Skeletal muscle cell (primary cell): ENCODE measurements around the gene NUDT14.

Source experiments
- DNase-seq: peaks from one replicate; pipeline ENCODE4 v3.0.0-alpha.2; 2010; ENCODE audit warnings: low read depth
- H3K4me3 ChIP-seq: 2 replicates; pipeline ENCODE4 v1.5.1; 2011; ENCODE audit warnings: low read depth, mild to moderate bottlenecking, control low read depth, low read length, moderate library complexity

NUDT14 gene

GRCh38 chr14:105141486-105142281 is 39.4 kb downstream of the NUDT14 start:
- DNase-seq: no peak
- no peak overlapping the region for H3K4me3 ChIP-seq

DNA sequence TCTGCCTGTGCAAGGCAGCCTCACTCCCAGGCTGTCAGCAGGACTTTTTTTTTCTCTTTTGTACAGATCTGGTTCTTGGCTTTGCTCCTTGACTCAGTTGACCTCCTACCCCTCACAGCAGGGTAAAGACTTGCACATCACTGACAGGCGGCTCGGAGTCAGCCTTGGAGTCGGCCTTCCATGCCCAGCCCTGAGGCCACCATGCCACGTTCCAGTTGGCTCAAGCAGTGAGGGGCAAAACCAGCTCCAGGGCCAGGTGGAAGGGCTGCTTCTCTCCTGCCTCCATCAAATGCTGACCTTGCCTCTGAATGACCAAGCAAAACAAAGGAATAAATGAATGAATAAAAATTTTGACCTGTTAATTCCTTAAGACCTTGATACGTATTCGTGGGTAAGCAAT is 40.1 kb downstream of the NUDT14 start:
- H3K4me3 ChIP-seq: no peak overlapping the region
- DNase-seq: no peak

DNA sequence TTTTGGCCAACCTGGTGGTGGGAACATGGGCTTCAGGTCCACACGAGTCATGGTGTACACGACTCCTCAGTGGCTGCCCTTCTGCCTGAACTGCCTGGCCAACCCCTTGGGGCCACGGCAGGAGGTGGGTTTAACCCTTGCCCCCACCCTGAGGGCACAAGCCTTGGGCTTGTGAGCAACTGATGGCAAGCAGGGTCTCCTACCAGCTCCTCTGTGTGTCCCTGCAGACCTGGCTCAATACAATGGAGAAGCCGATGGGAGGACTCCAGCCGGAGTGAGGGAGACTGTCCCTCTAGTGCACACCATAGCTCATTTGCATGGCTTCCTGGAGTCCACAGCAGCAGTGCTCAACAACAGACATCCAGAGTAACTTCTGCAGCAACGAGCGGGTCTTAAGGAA is 40.5 kb downstream of the NUDT14 start:
- H3K4me3 ChIP-seq: no peak overlapping the region
- no peak for DNase-seq

GRCh38 chr14:105139831-105140239 is 41.3 kb downstream of the NUDT14 start:
- DNase-seq: no peak
- no peak overlapping the region for H3K4me3 ChIP-seq

GRCh38 chr14:105139212-105139825 is 41.8 kb downstream of the NUDT14 start:
- no peak overlapping the region for H3K4me3 ChIP-seq
- DNase-seq: no peak

GRCh38 chr14:105138551-105139111 is 42.5 kb downstream of the NUDT14 start:
- H3K4me3 ChIP-seq: no peak overlapping the region

GRCh38 chr14:105138021-105138541 is 43.0 kb downstream of the NUDT14 start:
- H3K4me3 ChIP-seq: no peak overlapping the region

More at GRCh38 chr14:105138551-105139111, 42.5 kb downstream of the NUDT14 start:
- DNase-seq: no peak

GRCh38 chr14:105137481-105138020 is 43.6 kb downstream of the NUDT14 start:
- H3K4me3 ChIP-seq: no peak overlapping the region
- no peak for DNase-seq

More at GRCh38 chr14:105138021-105138541, 43.0 kb downstream of the NUDT14 start:
- no peak for DNase-seq

DNA sequence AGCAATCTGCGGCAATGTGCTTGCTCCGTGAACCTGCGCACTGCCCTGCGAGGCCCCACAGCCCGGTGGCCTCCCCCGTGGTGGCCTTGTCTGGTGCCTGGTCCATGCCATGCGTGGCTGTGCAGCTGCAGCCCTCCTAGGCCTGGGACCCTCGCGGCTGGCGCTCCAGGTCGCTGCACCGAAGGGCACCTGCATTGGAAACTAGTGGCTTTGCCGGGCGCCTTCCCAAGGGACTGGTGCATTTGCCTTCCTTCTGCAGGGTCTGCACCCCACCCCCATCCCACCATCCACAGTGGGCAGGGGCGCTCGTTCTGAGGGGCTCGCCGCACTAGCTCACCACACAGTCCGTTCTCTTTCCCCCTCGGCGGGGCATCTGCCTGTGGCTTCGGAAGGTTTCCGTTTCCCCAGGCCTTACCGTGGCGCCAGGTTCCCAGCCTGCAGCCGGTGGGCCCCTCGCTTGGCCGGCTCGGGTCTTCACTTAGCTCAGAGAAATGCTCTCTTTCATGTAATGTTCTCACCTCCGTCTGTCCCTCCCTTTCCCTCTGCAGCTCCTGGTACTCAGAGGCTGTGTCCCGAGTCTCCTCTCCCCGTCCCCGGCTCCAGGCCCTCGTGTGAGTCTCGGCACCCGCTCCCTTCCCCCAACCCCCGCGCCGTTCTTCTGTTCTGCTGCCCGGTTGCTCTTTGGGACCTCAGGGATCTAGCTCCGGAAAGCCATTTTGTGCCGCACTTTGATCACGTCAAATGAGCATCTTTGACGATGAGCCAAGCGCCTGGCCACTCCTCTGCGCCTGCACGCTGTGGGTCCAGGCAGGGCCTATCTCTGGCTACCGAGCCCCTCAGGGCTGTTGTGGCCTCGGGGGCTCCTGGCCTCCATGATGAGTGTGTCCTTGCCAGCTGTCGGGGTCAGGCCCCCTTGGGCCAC is 44.5 kb downstream of the NUDT14 start:
- no peak for DNase-seq
- H3K4me3 ChIP-seq: no peak overlapping the region

DNA sequence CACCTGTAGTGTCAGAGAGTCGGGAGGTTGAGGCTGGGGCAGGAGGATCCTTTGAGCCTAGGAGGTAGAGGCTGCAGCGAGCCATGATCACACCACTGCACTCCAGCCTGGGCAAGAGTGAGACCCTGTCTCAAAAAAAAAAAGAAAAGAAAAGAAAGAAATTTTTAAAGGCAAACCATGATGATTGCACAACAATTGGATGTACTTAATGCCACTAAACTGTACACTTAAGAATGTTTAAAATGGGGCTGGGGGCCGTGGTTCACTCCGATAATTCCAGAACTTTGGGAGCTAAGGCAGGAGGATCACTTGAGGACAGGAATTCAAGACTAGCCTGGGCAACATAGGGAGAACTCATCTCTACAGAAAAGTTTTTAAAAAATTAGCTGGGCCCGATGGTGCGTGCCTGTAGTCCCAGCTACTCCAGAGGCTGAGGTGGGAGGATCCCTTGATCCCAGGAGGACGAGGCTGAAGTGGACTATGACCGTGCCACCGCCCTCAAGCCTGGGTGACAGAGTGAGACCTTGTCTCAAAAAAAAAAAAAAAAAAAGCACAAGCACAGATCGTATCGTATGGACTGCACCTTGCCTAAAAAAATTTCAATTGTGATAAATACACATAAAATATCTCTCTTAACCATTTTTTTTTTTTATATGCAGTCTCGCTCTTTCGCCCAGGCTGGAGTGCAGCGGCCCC is 45.3 kb downstream of the NUDT14 start:
- DNase-seq: no peak
- no peak overlapping the region for H3K4me3 ChIP-seq

DNA sequence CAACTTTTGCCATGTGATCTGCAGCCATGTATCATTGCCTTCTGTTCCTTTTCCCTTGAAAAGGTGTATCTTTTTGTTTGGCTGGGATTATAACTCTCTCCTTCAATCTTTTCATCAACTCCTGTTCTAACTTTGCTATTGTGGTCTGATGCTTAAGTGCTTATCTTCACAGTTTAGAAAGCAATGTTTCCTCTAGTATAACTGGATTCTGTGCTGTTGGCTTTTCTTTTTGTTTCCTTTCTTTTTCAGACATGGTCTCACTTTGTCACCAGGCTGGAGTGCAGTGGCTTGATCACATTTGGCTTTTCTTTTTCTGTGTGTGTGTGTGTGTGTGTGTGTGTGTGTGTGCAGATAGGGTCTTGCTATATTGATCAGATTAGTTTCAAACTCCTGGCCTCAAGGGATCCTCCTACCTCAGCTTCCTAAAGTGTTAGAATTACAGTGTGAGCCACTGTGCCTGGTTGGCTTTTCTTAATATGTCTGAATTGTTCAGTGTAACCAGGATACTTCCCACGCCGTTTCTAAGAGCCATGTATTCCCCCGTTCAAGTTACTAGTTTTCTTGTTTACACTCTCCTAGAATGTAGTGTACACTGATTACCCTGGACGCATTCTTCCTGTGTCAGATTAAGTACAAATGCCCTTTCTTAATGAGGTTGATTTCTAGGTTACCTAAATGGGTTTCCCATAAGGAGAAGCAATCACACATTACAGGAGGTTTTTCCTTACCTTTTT is 48.0 kb downstream of the NUDT14 start:
- no peak for DNase-seq

GRCh38 chr14:105131241-105131640 is 49.9 kb downstream of the NUDT14 start:
- DNase-seq: no peak
- no peak overlapping the region for H3K4me3 ChIP-seq

More for the DNA sequence above, 48.0 kb downstream of the NUDT14 start:
- H3K4me3 ChIP-seq: no peak overlapping the region

GRCh38 chr14:105128059-105128458 is 53.1 kb downstream of the NUDT14 start:
- no peak overlapping the region for H3K4me3 ChIP-seq
- DNase-seq: no peak

DNA sequence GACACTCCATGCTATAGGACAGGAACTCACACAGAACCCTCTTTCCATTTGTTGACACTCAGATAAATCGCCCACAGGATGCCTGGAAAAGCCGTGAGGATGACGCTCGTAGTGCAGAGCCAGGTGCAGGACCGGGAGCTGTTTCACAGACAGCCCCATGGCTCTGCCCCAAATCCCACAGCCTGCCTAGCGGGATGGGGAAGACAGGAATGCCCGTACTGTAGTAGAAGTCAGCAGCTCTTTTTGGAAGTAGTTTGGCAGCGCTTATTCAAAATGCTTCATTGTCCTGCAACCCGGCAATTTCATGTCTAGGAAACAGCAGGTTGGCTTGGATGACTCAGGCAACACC is 54.2 kb downstream of the NUDT14 start:
- H3K4me3 ChIP-seq: no peak overlapping the region
- no peak for DNase-seq

DNA sequence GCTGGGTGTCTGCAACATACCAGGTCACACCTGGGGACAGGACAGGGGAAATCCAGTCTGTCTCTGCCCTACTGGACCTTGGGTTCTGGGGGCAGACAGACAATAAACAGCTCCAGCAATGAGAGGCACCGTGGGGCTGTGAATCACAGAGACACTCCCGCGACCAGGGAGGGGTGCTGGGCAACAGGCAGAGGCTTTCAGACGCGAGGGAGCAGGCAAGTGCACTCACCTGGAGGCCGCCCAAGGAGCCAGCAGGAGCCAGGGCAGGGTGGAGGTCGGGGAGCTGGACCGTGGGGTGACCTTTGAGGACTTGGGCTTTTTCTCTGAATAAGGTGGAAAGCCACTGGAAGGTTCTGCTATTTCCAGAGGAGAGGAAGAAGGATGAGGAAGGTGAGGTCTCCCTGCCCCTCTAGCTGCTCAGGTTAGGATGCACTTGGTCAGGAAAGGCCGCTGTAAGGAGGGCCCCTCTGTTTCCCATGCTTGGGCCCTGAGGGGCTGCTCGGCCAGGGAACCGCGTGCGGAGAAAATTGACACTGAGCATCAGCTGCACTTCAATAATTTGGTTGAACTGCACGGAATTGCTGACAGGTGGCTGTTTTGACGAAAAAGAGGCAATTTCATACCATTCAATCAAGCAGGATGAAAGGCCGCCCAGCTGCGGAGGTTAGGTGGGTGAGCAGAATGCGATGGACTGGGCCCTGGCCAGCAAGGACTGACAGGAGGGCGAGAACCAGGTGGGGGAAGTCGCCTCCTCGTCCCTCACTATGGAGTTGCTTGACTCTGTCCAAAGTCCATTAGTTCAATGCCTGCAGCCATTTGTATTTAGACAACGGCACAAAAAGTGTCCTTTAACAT is 54.8 kb downstream of the NUDT14 start:
- no peak overlapping the region for H3K4me3 ChIP-seq
- DNase-seq: no peak

DNA sequence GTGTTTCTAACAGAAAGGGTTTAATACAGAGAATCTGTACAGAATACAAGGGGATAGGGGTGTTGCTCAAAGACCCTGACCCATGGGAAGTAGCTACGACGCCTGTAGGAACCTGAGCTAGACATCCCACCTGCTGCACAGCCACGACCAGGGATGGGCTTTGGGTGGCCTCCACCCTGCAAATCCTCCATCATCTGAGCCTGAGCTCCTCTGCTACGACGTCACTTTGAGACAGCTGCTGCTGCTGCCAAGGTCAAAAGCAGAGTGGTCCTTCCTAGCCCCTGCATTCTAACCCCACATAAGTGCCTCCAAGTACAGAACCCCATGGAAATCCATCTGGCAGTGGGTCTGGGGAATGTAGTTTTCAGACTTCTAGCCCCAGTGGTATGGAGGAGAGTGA is 56.3 kb downstream of the NUDT14 start:
- DNase-seq: no peak
- H3K4me3 ChIP-seq: no peak overlapping the region
